Immature natural killer cell (primary cell): ENCODE results near the gene ELN. TPM values are rescaled to one million over a fixed set of nuclear protein-coding genes. Genes with fewer than 3 reads are reported as not detected.
A peak's percentile ranks its signal among the peaks of the same experiment; 100 is the strongest.

Experiments used
- DNase-seq, 3 donors: peaks; one replicate each; pipeline ENCODE4 v3.0.0; 2022; ENCODE audit warnings: mixed read lengths in 1 of 3
- H3K27ac Mint-ChIP-seq, 6 donors: one replicate each; pipeline ENCODE4 v1.8.0; 2020; ENCODE audit warnings: mixed read lengths in 6 of 6, mild to moderate bottlenecking in 5 of 6, inconsistent platforms in 4 of 6, moderate library complexity in 3 of 6
- H3K27me3 Mint-ChIP-seq, 3 donors: one replicate each; pipeline ENCODE4 v1.8.0; 2020 to 2021; ENCODE audit warnings: low read depth in 3 of 3, mild to moderate bottlenecking in 3 of 3, mixed read lengths in 3 of 3, moderate library complexity in 3 of 3, inconsistent platforms in 1 of 3
- H3K36me3 Mint-ChIP-seq, 3 donors: one replicate each; pipeline ENCODE4 v1.8.0; 2020; ENCODE audit warnings: mixed read lengths in 3 of 3, inconsistent platforms in 2 of 3, mild to moderate bottlenecking in 2 of 3
- H3K4me1 Mint-ChIP-seq, 2 donors: one replicate each; pipeline ENCODE4 v1.8.0; 2020; ENCODE audit warnings: inconsistent platforms in 2 of 2, mild to moderate bottlenecking in 2 of 2, mixed read lengths in 2 of 2, moderate library complexity in 1 of 2
- H3K4me3 Mint-ChIP-seq, 5 donors: one replicate each; pipeline ENCODE4 v1.8.0; 2020; ENCODE audit warnings: mild to moderate bottlenecking in 5 of 5, mixed read lengths in 5 of 5, inconsistent platforms in 3 of 5, moderate library complexity in 3 of 5
- H3K9me3 Mint-ChIP-seq, 6 donors: one replicate each; pipeline ENCODE4 v1.8.0; 2020; ENCODE audit warnings: mild to moderate bottlenecking in 6 of 6, mixed read lengths in 6 of 6, inconsistent platforms in 4 of 6, moderate library complexity in 3 of 6
- polyA plus RNA-seq, 3 donors: library from polyadenylated mRNA; unstranded; fragments of 300-500 nt; fragmentation: Illumina TruSeq; gene quantifications; one replicate each; pipeline ENCODE4 v1.2.3, GENCODE V29; 2021

The ELN gene
- polyA plus RNA-seq, 3 donors from 2014 or later, result not detected

DNA sequence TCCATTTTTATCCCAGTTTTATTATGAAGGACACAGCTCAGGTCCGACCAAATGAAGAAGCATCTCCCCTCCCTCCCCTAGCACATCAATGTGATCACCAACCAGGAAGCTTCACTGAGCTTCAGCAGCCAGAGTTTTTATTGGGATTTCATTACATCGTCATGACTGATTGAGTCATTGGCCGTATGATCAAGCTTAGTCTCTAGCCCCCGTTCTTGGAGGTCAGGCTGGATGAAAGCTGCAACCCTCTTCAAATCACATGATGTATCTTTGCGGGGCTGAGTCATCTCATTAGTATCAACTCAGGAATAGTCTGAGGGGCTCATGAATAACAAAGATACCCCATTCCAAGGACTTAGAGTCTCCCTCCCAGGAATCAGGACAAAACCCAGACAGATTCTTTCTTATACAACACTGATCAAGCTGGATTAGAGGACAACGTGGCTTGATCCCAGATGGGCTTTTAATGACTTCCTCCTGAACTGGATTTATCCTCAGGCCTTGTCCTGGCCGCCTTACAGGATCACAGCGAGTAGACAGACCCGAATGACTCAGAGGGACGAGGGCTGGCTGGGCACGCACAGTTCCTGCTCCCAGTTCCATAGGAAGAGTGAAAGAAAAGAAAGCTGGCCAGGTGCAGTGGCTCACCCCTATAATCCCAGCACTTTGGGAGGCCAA is 70.1 kb downstream of the ELN start:
- Mint-ChIP-seq H3K27me3 (peaks cover 10 to 14% (median 10%) of the 10 kb centered on the region in 3 donors), H3K27ac (peak overlapping the region; percentile 6 to 84 (median 73)), H3K36me3 (peaks cover 7 to 19% (median 13%) of the 10 kb centered on the region in 3 donors), H3K4me1 (peaks cover 24 to 29% of the 10 kb centered on the region in 2 donors), H3K9me3 (no peaks in the 10 kb centered on the region), H3K4me3 (peak overlapping the region in 2 of 5 donors; percentile 21 to 57)
- DNase-seq, result no peak

DNA sequence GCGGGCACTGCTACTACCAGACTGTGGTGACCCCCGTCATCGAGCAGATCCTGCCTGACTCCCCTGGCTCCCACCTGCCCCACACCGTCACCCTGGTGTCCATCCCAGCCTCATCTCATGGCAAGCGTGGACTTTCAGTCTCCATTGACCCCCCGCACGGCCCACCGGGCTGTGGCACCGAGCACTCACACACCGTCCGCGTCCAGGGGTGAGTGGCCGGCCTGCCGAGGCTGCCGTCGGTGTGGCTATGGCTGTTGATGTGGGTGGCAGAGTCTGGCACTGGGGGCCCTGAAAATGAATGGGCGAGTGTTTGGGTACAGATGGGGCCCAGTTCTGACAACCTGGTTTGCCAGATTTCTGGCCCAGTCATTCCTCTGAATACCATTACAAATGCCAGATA is 71.1 kb downstream of the ELN start:
- DNase-seq, result no peak
- Mint-ChIP-seq H3K4me1 (peaks cover 16 to 19% of the 10 kb centered on the region in 2 donors), H3K36me3 (peaks cover 13 to 26% (median 14%) of the 10 kb centered on the region in 3 donors), H3K27me3 (peaks cover 8 to 11% (median 9%) of the 10 kb centered on the region in 3 donors), H3K9me3 (no peaks in the 10 kb centered on the region), H3K27ac (peak overlapping the region in 1 of 6 donors; percentile 28), H3K4me3 (no peak overlapping the region)

DNA sequence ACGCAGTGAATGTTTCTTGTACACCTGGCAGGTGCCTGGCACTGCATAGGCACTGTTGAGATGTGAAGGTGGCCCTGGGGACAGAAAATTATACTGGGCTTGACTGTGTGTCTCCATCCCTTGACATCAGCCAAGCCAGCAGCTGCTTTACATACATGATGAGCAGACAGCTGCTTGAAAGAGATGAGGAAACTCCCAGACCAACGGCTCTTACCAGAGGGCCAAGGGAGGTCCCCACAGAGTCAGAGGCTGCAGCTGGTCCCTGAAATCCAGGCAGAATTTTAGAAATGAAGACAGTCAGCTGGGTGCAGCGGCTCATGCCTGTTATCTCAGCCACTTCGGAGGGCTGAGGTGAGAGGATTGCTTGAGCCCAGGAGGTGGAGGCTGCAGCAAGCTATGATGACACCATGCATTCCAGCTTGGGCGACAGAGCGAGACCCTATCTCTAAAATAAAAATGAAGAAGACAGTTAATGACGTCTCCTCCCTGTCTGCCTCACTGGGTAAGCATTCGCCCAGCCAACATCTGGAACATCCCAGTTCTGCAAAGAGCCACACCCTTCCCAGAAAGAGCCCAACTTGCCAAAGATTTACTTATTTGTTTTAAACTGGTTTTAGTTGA is 73.2 kb downstream of the ELN start:
- peaks cover 13 to 33% (median 14%) of the 10 kb centered on the region in 3 donors for H3K36me3 Mint-ChIP-seq
- H3K4me1 Mint-ChIP-seq, result peaks cover 2 to 6% of the 10 kb centered on the region in 2 donors
- no peak overlapping the region for H3K27ac Mint-ChIP-seq
- no peak for DNase-seq
- H3K27me3 Mint-ChIP-seq, result peaks cover 0 to 2% (median 0%) of the 10 kb centered on the region in 3 donors
- H3K9me3 Mint-ChIP-seq, result no peaks in the 10 kb centered on the region
- no peak overlapping the region for H3K4me3 Mint-ChIP-seq

DNA sequence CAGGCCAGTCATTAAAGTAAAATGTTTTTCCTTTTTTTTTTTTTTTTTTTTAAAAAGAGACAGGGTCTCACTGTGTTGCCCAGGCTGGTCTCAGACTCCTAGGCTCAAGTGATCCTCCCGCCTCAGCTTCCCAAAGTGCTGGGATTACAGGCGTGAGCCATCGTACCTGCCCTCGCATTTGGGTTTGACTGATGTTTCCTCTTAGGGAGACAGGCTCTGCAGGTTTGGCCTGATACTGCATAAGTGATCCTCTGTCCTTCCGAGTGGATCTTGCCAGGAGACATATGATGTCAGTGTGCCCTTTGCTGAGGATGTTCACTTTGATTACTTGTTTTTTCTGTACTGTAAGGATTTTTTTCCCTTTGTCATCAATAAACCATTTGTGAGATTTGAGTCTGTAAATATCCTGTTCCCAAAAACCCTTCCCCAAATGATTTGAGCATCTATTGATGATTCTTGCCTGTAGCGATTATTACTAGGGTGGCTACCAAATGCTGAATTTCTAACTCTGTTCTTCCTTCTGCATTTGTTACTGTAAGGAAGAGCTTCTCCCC is 75.3 kb downstream of the ELN start:
- Mint-ChIP-seq H3K4me1 (peaks cover 0 to 2% of the 10 kb centered on the region in 2 donors), H3K9me3 (no peaks in the 10 kb centered on the region), H3K27ac (no peak overlapping the region), H3K4me3 (no peak overlapping the region), H3K36me3 (peaks cover 6 to 36% (median 10%) of the 10 kb centered on the region in 3 donors), H3K27me3 (peaks cover 0 to 2% (median 0%) of the 10 kb centered on the region in 3 donors)
- no peak for DNase-seq

DNA sequence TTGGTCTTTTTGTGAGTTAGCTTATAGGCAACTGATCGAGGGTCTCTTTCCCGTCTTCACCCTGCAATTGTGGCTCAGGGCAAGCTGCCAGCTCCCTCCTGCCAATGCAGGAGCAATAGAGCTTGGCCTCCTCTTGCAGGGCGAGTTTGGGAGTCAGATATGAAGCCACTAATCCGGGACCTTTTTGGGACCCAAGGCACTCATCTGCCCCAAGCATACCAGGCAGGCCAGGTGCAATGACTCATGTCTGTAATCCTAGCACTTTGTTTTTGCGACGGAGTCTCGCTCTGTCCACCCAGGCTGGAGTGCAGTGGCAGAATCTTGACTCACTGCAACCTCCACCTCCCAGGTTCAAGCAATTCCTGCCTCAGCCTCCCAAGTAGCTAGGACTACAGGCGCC is 76.7 kb downstream of the ELN start:
- DNase-seq, result no peak
- no peaks in the 10 kb centered on the region for H3K9me3 Mint-ChIP-seq
- peaks cover 0 to 2% (median 0%) of the 10 kb centered on the region in 3 donors for H3K27me3 Mint-ChIP-seq
- no peak overlapping the region for H3K4me3 Mint-ChIP-seq
- H3K27ac Mint-ChIP-seq, result no peak overlapping the region
- H3K4me1 Mint-ChIP-seq, result peaks cover 0 to 2% of the 10 kb centered on the region in 2 donors
- peaks cover 4 to 34% (median 9%) of the 10 kb centered on the region in 3 donors for H3K36me3 Mint-ChIP-seq

DNA sequence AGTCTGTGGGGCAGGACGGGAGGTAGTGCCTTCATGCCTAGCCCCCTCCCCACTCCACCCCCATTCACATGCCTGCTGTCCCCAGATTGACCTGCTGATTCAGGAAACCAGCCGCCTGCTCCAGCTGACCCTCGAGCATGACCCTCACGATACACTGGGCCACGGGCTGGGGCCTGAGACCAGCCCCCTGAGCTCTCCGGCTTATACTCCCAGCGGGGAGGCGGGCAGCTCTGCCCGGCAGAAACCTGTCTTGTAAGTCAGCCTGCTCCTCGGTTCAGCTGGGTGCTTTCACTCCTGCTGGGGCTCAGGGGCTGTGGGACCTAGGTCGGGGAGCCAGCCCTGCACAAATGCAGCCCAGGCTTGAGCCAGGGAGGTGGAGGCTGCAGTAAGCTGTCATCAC is 78.0 kb downstream of the ELN start:
- H3K4me1 Mint-ChIP-seq, result peaks cover 0 to 2% of the 10 kb centered on the region in 2 donors

DNA sequence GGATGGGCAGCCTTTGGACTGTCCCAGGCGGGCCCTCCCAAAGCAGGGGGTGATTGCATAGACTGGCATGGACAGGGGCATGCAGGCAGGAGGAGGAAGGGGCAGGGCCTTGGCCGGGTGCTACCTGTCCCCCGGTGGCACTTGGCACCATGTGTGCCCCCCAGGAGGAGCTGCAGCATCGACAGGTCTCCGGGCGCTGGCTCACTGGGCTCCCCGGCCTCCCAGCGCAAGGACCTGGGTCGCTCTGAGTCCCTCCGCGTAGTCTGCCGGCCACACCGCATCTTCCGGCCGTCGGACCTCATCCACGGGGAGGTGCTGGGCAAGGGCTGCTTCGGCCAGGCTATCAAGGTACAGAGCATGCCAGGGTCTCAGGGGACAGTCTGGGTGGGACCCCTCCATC is 78.9 kb downstream of the ELN start:
- DNase-seq, result no peak
- H3K9me3 Mint-ChIP-seq, result no peaks in the 10 kb centered on the region
- no peak overlapping the region for H3K27ac Mint-ChIP-seq
- H3K4me3 Mint-ChIP-seq, result no peak overlapping the region
- H3K36me3 Mint-ChIP-seq, result peaks cover 0 to 28% (median 9%) of the 10 kb centered on the region in 3 donors
- H3K4me1 Mint-ChIP-seq, result peaks cover 0 to 2% of the 10 kb centered on the region in 2 donors
- peaks cover 0 to 2% (median 0%) of the 10 kb centered on the region in 3 donors for H3K27me3 Mint-ChIP-seq

More for the DNA sequence above, 78.0 kb downstream of the ELN start:
- Mint-ChIP-seq H3K9me3 (no peaks in the 10 kb centered on the region), H3K4me3 (no peak overlapping the region), H3K27me3 (peaks cover 0 to 2% (median 0%) of the 10 kb centered on the region in 3 donors), H3K27ac (no peak overlapping the region), H3K36me3 (peaks cover 0 to 28% (median 9%) of the 10 kb centered on the region in 3 donors)
- no peak for DNase-seq

DNA sequence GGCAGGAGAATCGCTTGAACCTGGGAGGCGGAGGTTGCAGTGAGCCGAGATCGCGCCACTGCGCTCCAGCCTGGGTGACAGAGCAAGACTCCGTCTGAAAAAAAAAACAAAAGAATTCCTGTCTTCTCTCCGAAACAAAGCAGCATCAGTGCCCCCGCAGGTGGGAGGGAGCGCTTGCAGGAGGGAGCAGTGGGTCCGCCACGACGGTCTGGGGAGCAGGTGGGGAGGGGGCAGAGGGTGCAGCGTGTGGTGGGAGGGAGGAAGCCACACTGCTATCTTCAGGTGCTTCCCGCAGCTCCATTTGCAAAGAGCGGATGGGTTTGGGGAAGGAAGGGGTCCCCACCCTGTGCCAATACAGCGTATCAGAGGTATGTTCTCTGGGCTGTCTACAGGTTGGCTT is 87.4 kb downstream of the ELN start:
- no peaks in the 10 kb centered on the region for H3K4me1 Mint-ChIP-seq
- H3K9me3 Mint-ChIP-seq, result peaks cover 0 to 2% (median 0%) of the 10 kb centered on the region in 6 donors
- no peak overlapping the region for H3K4me3 Mint-ChIP-seq
- H3K36me3 Mint-ChIP-seq, result peaks cover 9 to 18% (median 11%) of the 10 kb centered on the region in 3 donors
- no peak overlapping the region for H3K27ac Mint-ChIP-seq
- H3K27me3 Mint-ChIP-seq, result peaks cover 0 to 2% (median 0%) of the 10 kb centered on the region in 3 donors
- DNase-seq, result no peak

DNA sequence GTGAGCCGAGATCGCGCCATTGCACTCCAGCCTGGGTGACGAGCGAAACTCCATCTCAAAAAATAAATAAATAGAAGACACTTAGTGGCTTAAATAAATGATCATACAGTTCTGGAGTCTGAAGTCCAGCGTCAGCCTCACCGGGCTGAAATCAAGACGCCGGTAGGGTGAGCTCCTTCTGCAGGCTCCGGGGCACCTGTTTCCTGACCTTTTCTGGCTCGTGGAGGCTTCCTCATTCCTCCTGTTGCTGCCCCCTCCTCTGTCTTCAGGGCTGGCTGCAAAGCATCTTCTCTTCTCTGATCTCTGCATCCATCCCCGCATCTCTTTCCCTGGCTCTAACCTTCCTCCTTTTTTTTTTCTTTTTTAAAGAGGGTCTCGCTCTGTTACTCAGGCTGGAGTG is 88.4 kb downstream of the ELN start:
- Mint-ChIP-seq H3K36me3 (peaks cover 9 to 20% (median 11%) of the 10 kb centered on the region in 3 donors), H3K4me3 (no peak overlapping the region), H3K27ac (peak overlapping the region in 1 of 6 donors; percentile 36), H3K9me3 (peaks cover 0 to 2% (median 0%) of the 10 kb centered on the region in 6 donors), H3K27me3 (peaks cover 0 to 2% (median 0%) of the 10 kb centered on the region in 3 donors), H3K4me1 (no peaks in the 10 kb centered on the region)
- DNase-seq, result no peak

Other genes starting within 250 kb of the ELN start
- not detected for gene CLDN4, start 197.2 kb upstream of the ELN start, polyA plus RNA-seq
- gene METTL27, start 185.7 kb upstream of the ELN start, polyA plus RNA-seq, result under 1 TPM in 1 of 3 donors, not detected in 2; 0.46 TPM
- gene TMEM270, start 167.0 kb upstream of the ELN start, polyA plus RNA-seq, result not detected
- gene LIMK1, start 55.6 kb downstream of the ELN start, polyA plus RNA-seq, result 10 to 100 TPM in 2 of 3 donors, 1 to 10 TPM in 1; 8.2 to 38.1 (median 18.8) TPM
- 100 to 1,000 TPM; 177 to 278 (median 246) TPM for gene EIF4H, start 146.2 kb downstream of the ELN start, polyA plus RNA-seq
- gene LAT2, start 181.8 kb downstream of the ELN start, polyA plus RNA-seq, result 100 to 1,000 TPM; 231 to 266 (median 256) TPM
- 10 to 100 TPM; 48.1 to 79.5 (median 63.0) TPM for gene RFC2, start 226.2 kb downstream of the ELN start, polyA plus RNA-seq